ENCODE data around the gene RBMXL2.

RBMXL2 gene

DNA sequence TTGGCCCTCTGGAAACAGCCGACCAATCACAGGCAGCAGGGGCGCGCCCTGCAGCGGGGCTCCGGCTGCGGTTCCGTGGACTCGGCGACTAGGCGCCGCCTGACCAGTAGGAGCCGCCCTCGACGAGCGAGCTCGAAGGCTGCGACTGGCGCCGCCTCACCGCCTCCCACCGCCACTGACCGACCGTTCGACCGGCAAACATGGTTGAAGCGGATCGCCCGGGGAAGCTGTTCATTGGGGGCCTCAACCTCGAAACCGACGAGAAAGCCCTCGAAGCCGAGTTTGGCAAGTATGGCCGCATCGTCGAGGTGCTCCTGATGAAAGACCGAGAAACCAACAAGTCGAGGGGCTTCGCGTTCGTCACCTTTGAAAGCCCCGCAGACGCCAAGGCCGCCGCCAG lies at the start of gene RBMXL2:
Gene RBMXL2 (plus strand): TSS at position 78 of the 400 bp plus-strand sequence. CDS start 123 bp downstream, at position 201.
- no peak for DNase-seq (ENCODE audit: low read depth)

DNA sequence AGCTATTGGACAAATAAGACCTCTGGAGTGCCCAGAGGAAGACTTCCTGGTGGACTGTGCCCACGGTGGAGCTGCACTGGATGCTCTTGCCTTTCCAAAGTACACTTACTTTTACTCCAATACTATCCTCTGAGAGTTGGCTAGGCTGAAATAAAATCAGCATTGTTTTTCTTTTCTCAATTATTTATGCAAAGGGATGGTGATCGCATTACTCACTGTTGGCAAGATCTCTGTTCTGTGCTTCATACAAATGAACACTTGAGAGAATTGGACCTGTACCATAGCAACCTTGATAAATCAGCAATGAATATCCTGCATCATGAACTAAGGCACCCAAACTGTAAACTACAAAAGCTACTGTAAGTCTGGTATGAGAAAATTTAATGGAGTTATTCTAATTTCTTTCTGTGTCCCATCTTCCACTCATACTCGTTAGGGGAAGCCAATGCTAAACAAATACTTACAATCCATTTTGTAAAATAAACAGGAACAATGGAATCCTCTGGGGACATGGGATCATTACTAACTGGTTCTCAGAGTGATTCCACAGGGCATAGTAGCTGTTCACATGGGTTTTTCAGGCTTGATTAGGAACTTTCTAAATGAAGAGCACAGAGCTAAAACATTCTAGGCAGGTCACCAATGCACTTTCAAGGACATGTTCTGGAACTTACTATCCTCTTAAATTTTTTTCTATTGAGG lies 42.2 kb upstream of the RBMXL2 start:
- DNase-seq (ENCODE audit: low read depth) = no peak

DNA sequence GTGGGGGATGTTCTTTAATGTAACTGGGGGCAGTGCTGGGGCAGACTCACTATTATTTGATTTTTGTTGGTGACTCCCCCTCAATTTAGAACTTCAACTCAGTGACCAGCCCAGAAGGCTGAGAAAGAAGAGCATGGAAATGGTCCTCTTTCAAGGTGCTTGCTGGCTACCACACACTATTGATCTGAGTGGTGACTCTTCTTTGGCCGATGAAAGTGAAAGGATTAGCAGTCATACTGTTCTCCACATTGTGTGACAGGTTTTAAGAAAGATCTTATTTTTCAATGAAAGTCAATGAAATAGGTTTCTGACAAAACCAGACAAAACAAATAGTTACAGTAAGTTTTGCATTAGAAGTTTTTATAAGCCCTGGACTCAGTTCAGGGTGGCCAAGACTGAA lies 38.6 kb upstream of the RBMXL2 start:
- no peak for DNase-seq (ENCODE audit: low read depth)

DNA sequence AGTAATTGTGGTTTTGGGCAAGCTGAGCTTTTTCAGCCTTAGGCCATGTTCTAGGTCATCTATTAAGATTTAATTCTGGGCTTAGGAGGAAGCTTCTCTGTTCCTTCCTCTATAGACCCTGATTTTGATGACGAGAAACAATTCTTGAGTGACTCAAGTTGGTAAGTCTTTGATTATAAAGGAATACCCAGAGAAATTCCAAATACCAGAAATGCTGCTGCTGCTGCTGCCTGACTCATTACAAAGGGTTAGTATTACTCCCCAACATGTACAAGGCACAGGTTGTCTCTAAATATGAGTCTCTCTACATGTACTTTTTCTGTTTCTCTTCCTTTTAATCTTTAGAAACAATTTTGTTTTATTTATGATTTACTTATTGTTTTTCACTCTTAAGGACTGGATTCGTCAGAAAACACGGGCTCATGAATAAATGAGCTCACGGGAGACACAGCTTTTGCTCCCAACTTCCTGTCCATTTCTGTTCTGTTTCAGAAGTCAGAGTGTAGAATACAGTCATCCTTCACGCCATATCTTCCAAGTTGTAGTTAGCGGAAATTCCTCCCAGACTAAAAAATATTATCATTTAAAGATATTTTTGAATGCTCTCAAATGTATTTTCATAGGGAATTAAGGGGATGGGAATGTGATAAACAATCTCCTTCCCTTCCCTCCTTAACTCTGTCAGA lies 31.8 kb upstream of the RBMXL2 start:
- peak; percentile 53 for DNase-seq (ENCODE audit: low read depth)

DNA sequence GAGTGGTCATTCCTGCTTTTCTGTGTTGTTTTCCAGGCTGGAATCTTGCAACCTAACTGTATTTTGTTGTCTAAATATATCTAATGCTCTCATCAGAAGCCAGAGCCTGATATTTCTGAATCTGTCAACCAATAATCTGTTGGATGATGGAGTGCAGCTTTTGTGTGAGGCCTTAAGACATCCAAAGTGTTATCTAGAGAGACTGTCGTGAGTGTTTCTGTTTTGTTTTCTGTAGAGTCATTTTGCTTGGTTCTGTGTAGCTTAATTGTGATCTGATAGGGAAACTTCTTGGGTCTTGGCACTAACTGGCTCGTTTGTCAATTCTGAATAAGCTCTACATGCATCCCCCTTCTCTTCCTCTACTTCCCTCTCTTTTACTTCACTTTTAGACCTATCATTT lies 31.2 kb upstream of the RBMXL2 start:
- peak; percentile 3 for DNase-seq (ENCODE audit: low read depth)

DNA sequence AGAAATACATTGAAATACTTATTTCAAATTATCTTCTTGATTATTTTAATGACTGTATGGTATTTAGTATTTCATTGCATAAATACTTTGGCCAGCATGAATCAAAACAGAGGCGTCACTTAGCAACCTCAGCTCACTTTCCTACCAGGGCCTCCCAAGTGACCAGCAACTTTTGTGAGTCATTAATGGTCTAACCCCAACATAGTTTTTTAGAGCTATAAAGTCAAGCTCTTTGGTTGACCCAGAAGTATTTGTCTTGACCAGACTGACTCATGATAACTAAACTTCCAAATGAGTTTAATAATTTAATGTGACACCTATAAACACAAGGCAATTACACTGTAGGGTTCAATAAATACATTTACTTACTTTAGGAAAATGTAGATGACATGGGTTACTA lies 27.9 kb upstream of the RBMXL2 start:
- DNase-seq (ENCODE audit: low read depth) = peak; percentile 58

DNA sequence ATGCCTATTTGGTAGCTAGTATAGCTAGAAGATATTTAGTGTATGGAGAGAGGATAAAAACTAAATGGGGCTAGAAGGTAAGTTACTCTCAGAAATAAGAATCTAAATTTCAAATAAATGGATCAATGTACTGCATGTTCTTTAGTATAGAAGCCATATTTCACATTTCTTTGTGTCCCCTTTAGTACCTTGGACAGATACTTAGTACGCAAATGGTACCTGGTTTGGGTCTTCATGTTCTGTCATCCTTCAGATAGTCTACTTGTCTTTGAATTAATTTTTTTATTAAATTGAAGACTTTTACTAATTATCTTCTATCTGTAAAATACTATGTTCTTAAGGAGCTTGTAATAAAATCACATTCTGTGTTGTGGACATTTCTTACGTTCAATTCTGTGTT lies 26.3 kb upstream of the RBMXL2 start:
- no peak for DNase-seq (ENCODE audit: low read depth)

DNA sequence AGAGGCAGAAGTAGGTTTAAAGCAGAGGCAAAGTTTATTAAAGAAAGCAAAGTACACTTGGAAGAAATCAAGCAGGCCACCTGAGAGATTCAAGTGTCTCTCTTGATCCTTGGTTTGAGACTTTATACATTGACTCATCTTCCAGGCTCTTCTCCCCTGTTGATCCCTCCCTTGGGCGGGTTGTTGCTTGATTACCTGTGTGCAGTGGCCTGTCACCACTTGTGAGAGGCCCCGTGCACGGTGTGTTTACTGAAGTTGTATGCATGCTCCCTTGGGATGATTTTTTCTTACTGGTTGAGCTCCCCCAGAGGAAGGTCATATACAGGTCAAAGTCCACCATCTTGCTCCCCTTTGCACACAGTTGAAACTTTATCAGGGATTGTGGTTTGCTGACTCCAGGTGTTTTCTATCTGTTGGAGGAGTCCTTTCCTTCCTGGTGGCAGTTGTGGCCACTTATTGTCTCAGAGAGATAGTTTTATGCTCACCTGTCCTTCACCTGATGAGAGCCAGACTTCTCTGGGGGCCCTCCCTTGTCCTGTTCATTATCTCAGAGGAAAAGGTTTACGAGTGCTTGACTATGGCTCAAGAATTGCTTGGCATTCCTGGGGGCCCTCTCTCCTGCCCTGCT lies 16.3 kb upstream of the RBMXL2 start:
- no peak for DNase-seq (ENCODE audit: low read depth)

DNA sequence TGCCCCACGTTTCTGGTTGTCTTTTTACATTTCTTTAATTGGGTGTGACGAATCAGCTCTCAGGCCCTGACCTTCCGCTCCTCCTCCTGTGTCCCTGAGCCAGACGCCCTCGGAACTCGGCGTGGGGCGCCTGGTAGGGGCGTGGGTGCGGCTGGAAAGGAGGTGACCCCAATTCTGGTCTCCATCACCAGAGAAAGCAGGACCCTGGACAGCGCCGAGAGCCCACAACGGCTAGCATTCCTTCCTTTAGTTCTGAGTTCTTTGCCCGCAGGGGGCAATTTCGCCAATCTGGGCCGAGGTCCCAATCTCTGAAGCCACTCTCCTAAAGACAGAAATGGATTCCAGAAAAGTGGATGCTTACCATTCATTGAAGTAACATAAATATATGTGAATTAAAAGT lies 11.7 kb upstream of the RBMXL2 start:
- no peak for DNase-seq (ENCODE audit: low read depth)

DNA sequence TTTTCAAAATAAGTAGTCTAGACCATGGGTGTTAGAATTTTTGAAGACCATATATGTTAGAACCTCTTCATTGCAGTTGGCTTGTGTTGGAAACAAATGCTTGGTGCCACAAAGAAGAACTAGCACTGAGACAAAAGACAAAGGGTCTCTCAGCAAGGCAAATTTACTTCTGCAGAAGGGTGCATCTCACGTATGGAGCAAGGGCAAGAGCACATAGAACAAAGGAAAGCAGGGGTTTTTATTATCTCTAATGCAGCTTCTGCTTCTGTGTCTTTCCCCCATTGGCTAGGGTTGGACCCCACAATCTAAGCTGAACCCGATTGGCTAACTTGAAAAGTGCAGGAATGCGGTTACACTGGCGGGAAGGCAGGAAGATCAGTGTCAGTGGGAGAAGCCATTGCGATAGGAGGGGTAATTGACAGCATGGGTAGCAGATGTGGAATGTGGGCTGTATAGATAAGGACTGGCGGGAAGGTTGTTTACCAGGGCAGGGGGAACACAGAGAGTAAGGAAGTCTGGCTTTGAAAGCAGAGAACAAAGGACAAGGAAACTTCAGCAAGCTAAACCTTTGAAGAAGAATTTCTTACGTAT lies 9.2 kb upstream of the RBMXL2 start:
- no peak for DNase-seq (ENCODE audit: low read depth)

DNA sequence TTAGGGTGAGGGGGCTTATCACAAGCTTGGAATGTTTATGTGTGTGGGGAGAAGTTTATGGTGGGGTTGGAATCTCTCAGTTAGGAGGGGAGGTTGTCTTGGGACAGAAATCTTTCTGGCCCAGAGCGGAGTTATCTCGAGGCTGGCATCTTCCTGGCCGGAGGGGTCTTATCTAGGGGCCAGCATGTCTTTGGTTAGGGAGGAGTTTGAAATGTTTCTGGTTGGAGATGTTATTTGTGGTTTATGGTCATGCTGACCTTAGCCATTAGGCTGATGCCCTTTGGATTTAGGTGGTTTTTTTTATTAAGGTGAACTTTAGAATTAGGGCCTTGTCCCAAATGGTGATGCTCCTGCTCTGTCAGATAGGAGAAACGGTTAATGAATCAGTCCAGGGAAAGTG lies 7.9 kb upstream of the RBMXL2 start:
- no peak for DNase-seq (ENCODE audit: low read depth)

DNA sequence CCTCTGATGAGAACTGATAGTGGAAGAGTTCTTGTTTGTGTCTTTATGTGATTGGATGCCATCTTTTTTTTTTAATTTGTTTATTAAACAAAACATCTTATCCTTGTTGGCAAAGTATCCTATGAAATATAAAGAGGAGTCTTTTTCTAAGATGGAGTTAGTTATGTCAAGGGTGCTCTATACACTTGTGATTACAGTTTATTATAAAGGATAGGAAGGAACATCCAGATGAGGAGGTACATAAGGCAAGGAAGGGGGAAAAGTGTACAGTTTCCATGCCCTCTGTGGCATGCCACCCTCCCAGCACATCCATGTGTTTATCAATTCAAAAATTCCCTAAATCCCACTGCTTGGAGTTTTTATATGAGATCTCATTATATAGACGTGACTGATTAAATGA lies 7.4 kb upstream of the RBMXL2 start:
- no peak for DNase-seq (ENCODE audit: low read depth)

DNA sequence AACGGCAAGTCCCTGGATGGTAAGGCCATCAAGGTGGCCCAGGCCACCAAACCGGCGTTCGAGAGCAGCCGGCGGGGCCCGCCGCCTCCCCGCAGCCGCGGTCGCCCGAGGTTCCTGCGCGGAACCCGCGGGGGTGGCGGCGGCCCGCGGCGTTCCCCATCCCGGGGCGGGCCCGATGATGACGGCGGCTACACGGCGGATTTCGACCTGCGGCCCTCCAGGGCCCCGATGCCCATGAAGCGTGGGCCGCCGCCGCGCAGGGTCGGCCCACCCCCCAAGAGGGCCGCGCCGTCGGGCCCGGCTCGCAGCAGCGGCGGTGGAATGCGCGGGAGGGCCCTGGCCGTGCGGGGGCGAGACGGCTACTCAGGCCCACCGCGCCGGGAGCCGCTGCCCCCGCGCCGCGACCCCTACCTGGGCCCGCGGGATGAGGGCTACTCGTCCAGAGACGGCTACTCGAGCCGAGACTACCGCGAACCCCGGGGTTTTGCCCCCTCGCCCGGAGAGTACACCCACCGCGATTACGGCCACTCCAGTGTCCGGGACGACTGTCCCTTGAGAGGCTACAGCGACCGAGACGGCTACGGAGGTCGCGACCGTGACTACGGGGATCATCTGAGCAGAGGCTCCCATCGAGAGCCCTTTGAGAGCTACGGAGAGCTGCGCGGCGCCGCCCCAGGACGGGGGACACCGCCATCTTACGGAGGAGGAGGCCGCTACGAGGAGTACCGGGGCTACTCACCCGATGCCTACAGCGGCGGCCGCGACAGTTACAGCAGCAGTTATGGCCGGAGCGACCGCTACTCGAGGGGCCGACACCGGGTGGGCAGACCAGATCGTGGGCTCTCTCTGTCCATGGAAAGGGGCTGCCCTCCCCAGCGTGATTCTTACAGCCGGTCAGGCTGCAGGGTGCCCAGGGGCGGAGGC lies 792 bp downstream of the RBMXL2 start:
- no peak for DNase-seq (ENCODE audit: low read depth)

DNA sequence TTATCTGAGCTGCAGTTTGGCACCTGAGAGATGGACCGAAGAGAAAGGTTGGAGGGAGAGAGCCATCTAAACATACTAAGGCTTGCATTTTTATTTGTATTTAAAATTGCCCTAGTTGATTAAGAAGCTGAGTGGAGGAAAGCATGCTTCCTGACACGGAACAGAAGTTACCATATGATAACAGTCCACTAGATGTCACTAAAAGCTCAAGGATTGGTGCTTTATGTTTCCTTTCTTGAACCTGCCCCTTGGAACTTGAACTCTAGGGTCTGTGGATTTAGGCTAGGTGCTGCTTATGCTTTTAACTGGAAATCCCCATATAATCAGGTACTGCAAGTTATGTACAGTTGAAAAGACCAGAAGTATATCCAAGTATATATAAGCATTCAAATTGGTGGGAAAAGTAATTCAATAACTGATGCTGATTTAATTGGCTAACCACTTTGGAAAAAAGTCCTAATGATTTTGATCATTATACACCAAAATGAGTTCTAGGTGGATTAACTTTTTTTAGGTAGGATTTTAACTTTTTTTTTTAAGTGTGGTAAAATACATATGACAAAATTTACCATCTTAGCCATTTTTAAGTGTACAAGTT lies 9.5 kb downstream of the RBMXL2 start:
- DNase-seq (ENCODE audit: low read depth) = peak; percentile 37

DNA sequence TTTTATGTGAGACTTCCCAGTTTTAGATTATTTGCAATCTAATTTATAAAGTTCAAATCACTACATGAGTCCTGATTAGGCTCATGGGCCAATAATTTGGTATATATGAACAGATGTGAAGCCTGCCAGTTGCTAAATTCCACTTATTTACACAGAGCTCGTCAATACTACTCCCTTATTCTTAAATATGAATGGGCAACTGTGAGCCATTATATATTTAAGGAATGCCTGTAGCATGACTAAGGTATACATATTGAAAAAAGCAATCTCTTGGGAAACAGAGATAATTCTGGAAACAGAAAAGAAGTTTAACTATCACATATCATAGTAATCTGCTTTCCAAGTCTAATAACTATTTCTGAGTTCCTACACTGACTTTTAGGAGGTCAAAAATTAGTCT lies 27.0 kb downstream of the RBMXL2 start:
- peak; percentile 0 for DNase-seq (ENCODE audit: low read depth)

DNA sequence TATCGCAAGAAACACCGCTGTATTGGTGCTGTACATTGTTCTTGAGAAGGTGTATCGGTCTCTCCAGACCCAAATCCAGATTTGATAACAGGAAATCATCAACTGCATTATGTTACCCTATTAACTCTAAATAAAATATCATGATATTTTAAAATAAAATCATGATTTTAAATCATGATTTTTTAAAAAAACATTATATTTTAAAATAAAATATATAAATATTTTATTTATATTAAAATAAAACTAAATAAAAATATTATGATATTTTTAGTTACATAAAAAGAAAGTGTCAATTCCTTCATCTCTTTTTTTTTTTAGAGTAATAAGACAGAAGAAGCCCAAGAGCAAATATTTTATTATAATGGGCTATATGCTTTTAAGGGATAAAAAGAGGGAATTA lies 27.6 kb downstream of the RBMXL2 start:
- DNase-seq (ENCODE audit: low read depth) = no peak

DNA sequence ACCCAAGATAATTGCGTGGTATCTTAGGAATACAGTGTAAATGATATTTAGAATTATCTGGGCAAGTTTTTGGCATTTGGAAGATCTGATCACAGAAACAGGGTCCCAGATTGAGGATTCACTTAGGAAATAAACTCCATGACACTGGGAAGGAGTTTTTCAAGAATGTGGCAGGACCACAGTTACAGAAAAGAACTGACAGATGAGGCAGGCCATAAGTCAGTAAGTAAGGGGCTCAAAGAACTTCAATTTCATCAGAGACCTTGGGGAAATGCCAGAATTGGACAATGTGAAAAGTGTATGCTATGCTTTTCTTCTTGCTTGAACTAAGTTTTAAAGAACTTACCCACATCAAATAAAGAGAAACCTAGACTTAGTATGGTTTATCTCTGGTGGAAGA lies 49.3 kb downstream of the RBMXL2 start:
- DNase-seq (ENCODE audit: low read depth) = no peak
